GM12878 (cell line): ENCODE measurements around the gene NUP50. TPM values are rescaled to one million over a fixed set of nuclear protein-coding genes. Genes with fewer than 3 reads are reported as not detected.

ENCODE experiments used
- ATAC-seq: fragments of 200-7000 bp; cut with Tn5 transposase; 3 replicates; pipeline ENCODE4 v1.9.1; 2020; ENCODE audit warnings: mild to moderate bottlenecking, moderate library complexity
- Bru-seq: library from RNA; stranded (reverse); fragments of 400-500 nt; gene quantifications from one replicate; lab custom pipeline; 2021; lab: Mats Ljungman, UMichigan
- BruChase-seq, 2 experiments: library from RNA; stranded (reverse); fragments of 400-500 nt; gene quantifications; one replicate each; lab custom pipeline; 2021; lab: Mats Ljungman, UMichigan
- BruUV-seq: library from RNA; stranded (reverse); fragments of 400-500 nt; replicated peaks from 2 replicates; lab custom pipeline; 2021; lab: Mats Ljungman, UMichigan
- CTCF ChIA-PET: fragments of 300-600 bp; sonication (Branson Sonifier 250); formaldehyde crosslinking; extraction: SDS; loops from one replicate; lab custom pipeline; 2021; ENCODE audit warnings: inconsistent platforms; lab: Yijun Ruan, JAX
- POLR2A ChIA-PET: fragments of 350-600 bp; formaldehyde crosslinking; extraction: SDS; loops from one replicate; lab custom pipeline; 2021; ENCODE audit warnings: inconsistent platforms; lab: Charles Lee
- RAD21 ChIA-PET: fragments of 300-600 bp; sonication (Branson Sonifier 250); formaldehyde crosslinking; loops from one replicate; lab custom pipeline; 2023; ENCODE audit warnings: antibody characterized with exemption; ENCODE audit not compliant: unreplicated experiment; lab: Charles Lee
- SMC1A ChIA-PET: fragments of 300-600 bp; sonication (Branson Sonifier 250); formaldehyde crosslinking; loops from one replicate; lab custom pipeline; 2023; ENCODE audit not compliant: unreplicated experiment, uncharacterized antibody; lab: Charles Lee
- DNase-seq: peaks from one replicate; pipeline ENCODE4 v3.0.0-alpha.2; 2011; ENCODE audit warnings: low read depth, low spot score
- FAIRE-seq: peaks from 3 replicates; lab custom pipeline; 2011; peaks lifted over from hg19 to GRCh38; lab: Jason Lieb, UNC
- H2AFZ ChIP-seq: 2 replicates; pipeline ENCODE4 v1.6.0; 2011; ENCODE audit warnings: low read depth, low read length, control low read depth; ENCODE audit not compliant: control insufficient read depth
- H3K27ac ChIP-seq: 2 replicates; pipeline ENCODE4 v1.5.1; 2011; ENCODE audit warnings: control low read depth; ENCODE audit not compliant: control insufficient read depth, insufficient read depth
- H3K27me3 ChIP-seq, 2 experiments: replicated peaks in 1 of 2; 2 replicates each; pipeline versions ENCODE4 v1.6.0 to v1.6.1; 2011; ENCODE audit warnings: low read length in 1 of 2; ENCODE audit not compliant: control insufficient read depth in 2 of 2, insufficient read depth in 2 of 2
- H3K36me3 ChIP-seq, 2 experiments: 2 replicates each; pipeline ENCODE4 v1.5.1; 2011; ENCODE audit warnings: low read length in 1 of 2; ENCODE audit not compliant: control insufficient read depth in 2 of 2, insufficient read depth in 2 of 2
- H3K4me1 ChIP-seq: 2 replicates; pipeline ENCODE4 v1.6.1; 2011; ENCODE audit warnings: mild to moderate bottlenecking, low read length, moderate library complexity, mixed read lengths; ENCODE audit not compliant: control insufficient read depth, insufficient read depth
- H3K4me2 ChIP-seq: 2 replicates; pipeline ENCODE4 v1.6.0; 2011; ENCODE audit warnings: control low read depth; ENCODE audit not compliant: control insufficient read depth, insufficient read depth
- H3K4me3 ChIP-seq: fragments of 200-600 bp; sonication (generic); 2 replicates; pipeline ENCODE4 v1.5.1; 2016
- H3K79me2 ChIP-seq: 2 replicates; pipeline ENCODE4 v1.6.0; 2011; ENCODE audit warnings: low read length; ENCODE audit not compliant: control insufficient read depth, insufficient read depth
- H3K9ac ChIP-seq: 2 replicates; pipeline ENCODE4 v1.8.0; 2011; ENCODE audit warnings: low read length, control low read depth, mixed read lengths; ENCODE audit not compliant: control insufficient read depth, insufficient read depth
- H3K9me3 ChIP-seq: replicated peaks from 3 replicates; pipeline ENCODE4 v1.5.1; 2011; ENCODE audit warnings: mild to moderate bottlenecking, low read length; ENCODE audit not compliant: control insufficient read depth, insufficient read depth
- H4K20me1 ChIP-seq: 2 replicates; pipeline ENCODE4 v1.6.0; 2011; ENCODE audit not compliant: control insufficient read depth, insufficient read depth
- ATF2 ChIP-seq: IDR thresholded peaks from 2 replicates; pipeline ENCODE4 v1.6.1; 2012; ENCODE audit warnings: low read length, inconsistent platforms
- CBFB ChIP-seq: IDR thresholded peaks from 2 replicates; pipeline ENCODE4 v1.6.1; 2016; ENCODE audit warnings: antibody characterized with exemption, low read depth
- CREB1 ChIP-seq: IDR thresholded peaks from 2 replicates; pipeline ENCODE4 v1.6.1; 2012; ENCODE audit warnings: low read depth, mild to moderate bottlenecking, inconsistent platforms
- HCFC1 ChIP-seq: fragments of 150-350 bp; IDR thresholded peaks from 2 replicates; pipeline ENCODE4 v1.6.1; 2014; ENCODE audit warnings: low read length
- IKZF1 ChIP-seq: fragments of 450-650 bp; conservative IDR thresholded peaks from 2 replicates; pipeline ENCODE4 v1.6.1; 2017; ENCODE audit warnings: antibody characterized with exemption, mild to moderate bottlenecking
- NFIC ChIP-seq: IDR thresholded peaks from 2 replicates; pipeline ENCODE4 v1.6.1; 2012; ENCODE audit warnings: low read depth, mild to moderate bottlenecking, inconsistent platforms, low read length, moderate library complexity
- NR2C2 ChIP-seq: IDR thresholded peaks from 2 replicates; pipeline ENCODE4 v1.6.1; 2011; ENCODE audit warnings: borderline replicate concordance, low read depth; ENCODE audit not compliant: control insufficient read depth, insufficient read length
- RB1 ChIP-seq: fragments of 450-650 bp; formaldehyde crosslinking; IDR thresholded peaks from 2 replicates; pipeline ENCODE4 v1.6.1; 2017; ENCODE audit warnings: mild to moderate bottlenecking, borderline replicate concordance
- RELB ChIP-seq: fragments of 450-650 bp; IDR thresholded peaks from 2 replicates; pipeline ENCODE4 v1.6.1; 2017; ENCODE audit warnings: low read depth, mild to moderate bottlenecking, moderate library complexity
- SMAD5 ChIP-seq: IDR thresholded peaks from 2 replicates; pipeline ENCODE4 v1.6.1; 2016; ENCODE audit warnings: antibody characterized with exemption, low read depth
- SMARCA5 ChIP-seq: fragments of 450-650 bp; IDR thresholded peaks from 2 replicates; pipeline ENCODE4 v1.6.1; 2017; ENCODE audit warnings: mild to moderate bottlenecking
- SP1 ChIP-seq: IDR thresholded peaks from one replicate; pipeline ENCODE4 v1.6.1; 2011; ENCODE audit warnings: low read depth, low read length
- USF2 ChIP-seq: IDR thresholded peaks from 2 replicates; pipeline ENCODE4 v1.6.1; 2011; ENCODE audit warnings: low read depth, low read length, improper control_type of control experiment, borderline replicate concordance
- YY1 ChIP-seq: IDR thresholded peaks from 2 replicates; pipeline ENCODE4 v1.6.1; 2011; ENCODE audit warnings: low read depth, mild to moderate bottlenecking, low read length
- ZNF207 ChIP-seq: fragments of 450-650 bp; IDR thresholded peaks from 2 replicates; pipeline ENCODE4 v1.6.1; 2014; ENCODE audit warnings: antibody characterized with exemption, mild to moderate bottlenecking, borderline replicate concordance
- WGBS: methylation state at CpG from one replicate; pipeline ENCODE4 v1.1.6; 2016; ENCODE audit warnings: low lambda C conversion rate; ENCODE audit not compliant: insufficient replicate concordance, insufficient coverage; ENCODE audit errors: missing lambda C conversion rate; 5-methylcytosine and 5-hydroxymethylcytosine counted together
- in situ Hi-C: fragments of 300-500 bp; cut with MboI; formaldehyde crosslinking; loops from 9 replicates; pipeline ENCODE4 v1.14.3; 2018; ENCODE audit warnings: mixed read lengths
- intact Hi-C: fragments of 100-400 bp; cut with micrococcal nuclease; formaldehyde crosslinking; loops from one replicate; pipeline ENCODE4 v1.14.2; 2022; ENCODE audit not compliant: unreplicated experiment
- long read RNA-seq, 2 experiments: library from polyadenylated mRNA; unstranded; transcript quantifications; one replicate each; pipeline ENCODE4 v2.0.0, GENCODE V29; 2019 to 2020
- polyA minus RNA-seq, 3 experiments: library from RNA; depleted of rRNA, polyadenylated mRNA; stranded (reverse); fragments of >200 nt; gene quantifications; 2 replicates each; pipeline ENCODE4 v1.2.3, GENCODE V29; 2011
- polyA plus RNA-seq, 11 experiments: library from polyadenylated mRNA; depleted of rRNA in 4 of 11; unstranded in 6 of 11; stranded (reverse) in 5 of 11; fragments of >200 nt; fragmentation: Nextera tagmentation in 4 of 11; fragmentation: Illumina TruSeq in 1 of 11; extraction: Ambion mirVana in 4 of 11; extraction: Trizol in 1 of 11; gene quantifications; 1 replicate in 1 of 11; 2 replicates in 10 of 11; pipeline versions ENCODE4 v1.2.1 to v1.2.3, GENCODE V29; 2011 to 2016; ENCODE audit warnings: inconsistent platforms in 2 of 11, missing spikeins in 2 of 11, low read depth in 1 of 11
- total RNA-seq, 4 experiments: library from RNA; depleted of rRNA in 3 of 4; stranded (reverse); fragments of >200 nt in 3 of 4; fragmentation: Illumina TruSeq in 1 of 4; extraction: Trizol in 1 of 4; gene quantifications; 2 replicates each; pipeline versions ENCODE4 v1.2.1 to v1.2.3, GENCODE V29; 2013 to 2021

Gene NUP50
- total RNA-seq (2013; cell fraction: nucleolus; rRNA removed), result 87.1 and 92.4 TPM in 2 replicates
- total RNA-seq (2014; rRNA removed) (79.0 and 83.2 TPM in 2 replicates), total RNA-seq (2014; rRNA removed; fragmentation: Illumina TruSeq; extraction: Trizol) (79.3 and 84.3 TPM in 2 replicates), total RNA-seq (2021) (117 and 125 TPM in 2 replicates), polyA plus RNA-seq (2011; rRNA removed) (46.4 and 49.5 TPM in 2 replicates), polyA plus RNA-seq (2014; fragmentation: Illumina TruSeq; extraction: Trizol) (82.5 and 91.0 TPM in 2 replicates), polyA plus RNA-seq (2014; fragmentation: Nextera tagmentation; extraction: Ambion mirVana) (10 to 100 TPM; 36.8 to 43.4 TPM), polyA plus RNA-seq (2014; rRNA removed) (66.9 and 71.3 TPM in 2 replicates), polyA plus RNA-seq (2016; fragmentation: Nextera tagmentation; extraction: Ambion mirVana) (10 to 100 TPM; 78.7 to 89.4 TPM), polyA minus RNA-seq (2011; rRNA and poly(A)+ RNA removed) (80.2 and 102 TPM in 2 replicates), Bru-seq, nascent RNA (percentile 90 among the genes with signal in this experiment), BruChase-seq, experiment 1, labeled RNA remaining after a 6-hour chase (percentile 98 among the genes with signal in this experiment), BruChase-seq, experiment 2, labeled RNA remaining after a 2-hour chase (percentile 98 among the genes with signal in this experiment)
- 26.3 TPM for polyA plus RNA-seq (2011; ENCODE audit: low read depth)
- 33.5 and 36.6 TPM in 2 replicates for polyA plus RNA-seq (2011; cell fraction: cytosol; rRNA removed)
- 39.1 and 47.0 TPM in 2 replicates for polyA plus RNA-seq (2011; cell fraction: nucleus; rRNA removed)
- polyA plus RNA-seq (2012), result 39.6 and 44.2 TPM in 2 replicates
- polyA minus RNA-seq (2011; cell fraction: cytosol; rRNA and poly(A)+ RNA removed), result 19.0 and 23.5 TPM in 2 replicates
- 29.1 and 45.1 TPM in 2 replicates for polyA minus RNA-seq (2011; cell fraction: nucleus; rRNA and poly(A)+ RNA removed)
- long read RNA-seq, experiment 1, full-length matches to known transcripts, result 22 of 44 reads
- long read RNA-seq, experiment 1, partial matches to known transcripts, result 3 of 44 reads
- long read RNA-seq, experiment 1, other reads (novel, unspliced or antisense), result 19 of 44 reads
- long read RNA-seq, experiment 2, full-length matches to known transcripts, result 115 of 195 reads
- long read RNA-seq, experiment 2, partial matches to known transcripts, result 23 of 195 reads
- long read RNA-seq, experiment 2, other reads (novel, unspliced or antisense), result 57 of 195 reads

GRCh38 chr22:45163451-45164269 is at the start of gene NUP50:
Gene NUP50 (plus strand): TSS chr22:45163925. CDS start chr22:45168178, 4,253 bp downstream.
- H3K79me2 ChIP-seq, result peaks cover 76% of the 10 kb centered on the region
- H3K36me3 ChIP-seq, result peaks cover 2 to 10% of the 10 kb centered on the region in 2 experiments
- ChIA-PET SMC1A (interaction anchor here (0.9 to 1.2 kb wide), 4 partner anchors 12 to 99 kb away, joined by 3 to 5 read pairs (median 4); no protein-coding TSS in a partner anchor), RAD21 (interaction anchor here (0.6 to 1.5 kb wide), 5 partner anchors 14 to 100 kb away, joined by 3 to 6 read pairs (median 4); no protein-coding TSS in a partner anchor), CTCF (interaction anchor here (0.6 to 2.2 kb wide), 6 partner anchors 9 to 170 kb away, joined by 3 to 6 read pairs (median 4); no protein-coding TSS in a partner anchor), POLR2A (interaction anchor here (0.6 to 1.4 kb wide), 6 partner anchors 7 to 82 kb away, joined by 3 to 4 read pairs (median 3); no protein-coding TSS in a partner anchor)
- no peaks in the 10 kb centered on the region for H3K9me3 ChIP-seq
- peak within 1 kb of the TSS; percentile 93 for H3K9ac ChIP-seq
- peak within 1 kb of the TSS; percentile 56 for H2AFZ ChIP-seq
- peak within 1 kb of the TSS; percentile 78 for H3K27ac ChIP-seq
- intact Hi-C loops, result no loop called here
- peak within 1 kb of the TSS; percentile 98 for H3K4me3 ChIP-seq
- H3K4me2 ChIP-seq, result peak within 1 kb of the TSS; percentile 89
- no TSS peak for BruUV-seq
- no peaks in the 10 kb centered on the region for H3K27me3 ChIP-seq
- ATAC-seq (peak; percentile 88), DNase-seq (peak; percentile 91), FAIRE-seq (peak; percentile 78)
- WGBS, result under 1% methylated on average over 92 of the region's 100 CpGs
- H4K20me1 ChIP-seq, result no peaks in the 10 kb centered on the region
- in situ Hi-C loops, result no loop called here
- H3K4me1 ChIP-seq, result peaks cover 9% of the 10 kb centered on the region
- TF ChIP-seq SMAD5 (no peak), SP1 (peak; percentile 34), CREB1 (peak; percentile 50; the same call in 1 of the 2 replicates), ZNF207 (peak; percentile 56; the same call in 1 of the 2 replicates), RB1 (peak; percentile 53), NR2C2 (no peak), USF2 (peak; percentile 76), ATF2 (no peak), IKZF1 (peak; percentile 99), NFIC (no peak), HCFC1 (peak; percentile 40), SMARCA5 (peak; percentile 34; the same call in 1 of the 2 replicates), YY1 (peak; percentile 95), RELB (0 out of 2 replicates have a peak, but pooled peaks have one; percentile 32), CBFB (no peak)
